Adrenal gland (tissue), 5 donors: Measurements from ENCODE around the gene TFPI.

Experiments
- CTCF ChIP-seq, 6 experiments: fragments of 450-650 bp in 4 of 6; fragments of 200-600 bp in 2 of 6; sonication (generic) in 1 of 6; IDR thresholded peaks; 1 replicate in 5 of 6; 2 replicates in 1 of 6; pipeline versions ENCODE4 v1.5.1 to v1.8.0; 2016 to 2021; ENCODE audit warnings: antibody characterized with exemption in 6 of 6, mild to moderate bottlenecking in 2 of 6, moderate library complexity in 1 of 6
- POLR2A ChIP-seq, 2 donors: fragments of 450-650 bp; IDR thresholded peaks; one replicate each; pipeline ENCODE4 v1.6.1; 2017; ENCODE audit warnings: antibody characterized with exemption in 2 of 2, mild to moderate bottlenecking in 2 of 2, moderate library complexity in 1 of 2
- donor health status: DM: no; HTN: no; CAD: no.

DNA sequence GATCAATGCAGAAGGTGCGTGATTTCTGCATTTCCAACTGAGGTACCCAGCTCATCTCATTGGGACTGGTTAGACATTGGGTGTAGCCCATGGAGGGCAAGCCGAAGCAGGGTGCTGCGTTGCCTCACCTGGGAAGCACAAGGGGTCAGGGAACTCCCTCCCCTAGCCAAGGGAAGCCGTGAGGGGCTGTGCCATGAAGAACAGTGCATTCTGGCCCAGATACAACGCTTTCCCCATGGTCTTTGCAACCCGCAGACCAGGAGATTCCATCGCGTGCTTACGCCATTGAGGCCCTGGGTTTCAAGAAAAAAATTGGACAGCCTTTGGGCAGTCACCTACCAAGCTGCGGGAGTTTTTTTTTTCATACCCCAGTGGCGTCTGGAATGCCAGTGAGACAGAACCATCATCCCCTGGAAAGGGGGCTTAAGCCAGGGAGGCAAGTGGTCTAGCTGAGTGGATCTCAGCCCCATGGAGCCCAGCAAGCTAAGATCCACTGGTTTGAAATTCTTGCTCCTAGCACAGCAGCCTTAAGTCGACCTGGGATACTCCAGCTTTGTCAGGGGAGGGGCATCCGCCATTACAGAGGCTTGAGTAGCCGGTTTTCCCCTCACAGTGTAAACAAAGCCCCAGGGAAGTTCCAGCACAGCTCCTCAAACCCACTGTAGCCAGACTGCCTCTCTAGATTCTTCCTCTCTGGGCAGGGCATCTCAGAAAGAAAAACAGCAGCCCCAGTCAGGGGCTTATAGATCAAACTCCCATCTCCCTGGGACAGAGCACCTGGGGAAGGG, 21.7 kb downstream of the TFPI start:
- TF ChIP-seq CTCF (IDR thresholded peaks at IDR 0.05) (no peak), POLR2A (IDR thresholded peaks at IDR 0.05) (no peak)
